Superior temporal gyrus (tissue), 1 donor: ENCODE measurements around the gene LRRC26.
A peak's percentile ranks its signal among the peaks of the same experiment; 100 is the strongest.

Source experiments
- DNase-seq: peaks from one replicate; pipeline ENCODE4 v3.0.0-alpha.2; 2016; ENCODE audit errors: extremely low spot score

The LRRC26 gene

DNA sequence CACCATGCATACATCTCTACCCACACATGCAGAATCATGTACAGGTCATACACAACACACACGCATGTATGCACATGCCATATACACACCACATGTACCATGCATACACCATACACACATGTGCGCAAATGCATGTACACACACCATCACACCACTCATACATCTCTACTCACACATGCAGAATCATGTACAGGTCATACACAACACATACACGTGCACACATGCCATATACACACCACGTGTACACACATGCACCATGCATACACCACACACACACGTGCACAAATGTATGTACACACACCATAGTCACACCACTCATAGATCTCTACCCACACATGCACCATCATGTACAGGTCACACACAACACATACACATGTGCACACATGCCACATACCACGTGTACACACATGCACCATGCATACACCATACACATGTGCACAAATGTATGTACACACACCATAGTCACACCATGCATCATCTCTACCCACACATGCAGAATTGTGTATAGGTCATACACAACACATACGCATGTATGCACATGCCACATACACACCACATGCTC is 16.9 kb downstream of the LRRC26 start:
- DNase-seq = no peak

DNA sequence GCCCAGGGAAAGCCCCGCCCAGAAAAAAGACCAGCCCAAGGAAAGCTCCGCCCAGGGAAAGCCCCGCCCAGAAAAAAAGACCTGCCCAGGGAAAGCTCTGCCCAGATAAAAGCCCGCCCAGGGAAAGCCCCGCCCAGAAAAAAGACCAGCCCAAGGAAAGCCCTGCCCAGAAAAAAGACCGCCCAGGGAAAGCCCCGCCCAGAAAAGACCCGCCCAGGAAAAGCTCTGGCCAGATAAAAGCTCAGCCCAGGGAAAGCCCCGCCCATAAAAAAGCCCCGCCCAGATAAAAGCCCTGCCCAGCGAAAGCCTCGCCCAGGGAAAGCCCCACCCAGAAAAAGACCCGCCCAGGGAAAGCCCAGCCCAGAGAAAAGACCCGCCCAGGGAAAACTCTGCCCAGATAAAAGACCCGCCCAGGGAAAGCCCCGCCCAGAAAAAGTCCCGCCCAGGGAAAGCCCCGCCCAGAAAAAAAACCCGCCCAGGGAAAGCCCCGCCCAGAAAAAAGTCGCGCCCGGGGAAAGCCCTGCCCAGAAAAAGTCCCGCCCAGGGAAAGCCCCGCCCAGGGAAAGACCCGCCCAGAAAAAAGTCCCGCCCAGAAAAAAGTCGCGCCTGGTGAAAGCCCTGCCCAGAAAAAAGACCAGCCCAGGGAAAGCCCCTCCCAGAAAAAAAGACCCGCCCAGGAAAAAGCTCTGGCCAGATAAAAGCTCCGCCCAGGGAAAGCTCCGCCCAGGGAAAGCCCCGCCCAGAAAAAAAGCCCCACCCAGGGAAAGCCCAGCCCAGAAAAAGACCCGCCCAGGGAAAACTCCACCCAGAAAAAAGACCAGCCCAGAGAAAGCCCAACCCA is 19.0 kb downstream of the LRRC26 start:
- no peak for DNase-seq

DNA sequence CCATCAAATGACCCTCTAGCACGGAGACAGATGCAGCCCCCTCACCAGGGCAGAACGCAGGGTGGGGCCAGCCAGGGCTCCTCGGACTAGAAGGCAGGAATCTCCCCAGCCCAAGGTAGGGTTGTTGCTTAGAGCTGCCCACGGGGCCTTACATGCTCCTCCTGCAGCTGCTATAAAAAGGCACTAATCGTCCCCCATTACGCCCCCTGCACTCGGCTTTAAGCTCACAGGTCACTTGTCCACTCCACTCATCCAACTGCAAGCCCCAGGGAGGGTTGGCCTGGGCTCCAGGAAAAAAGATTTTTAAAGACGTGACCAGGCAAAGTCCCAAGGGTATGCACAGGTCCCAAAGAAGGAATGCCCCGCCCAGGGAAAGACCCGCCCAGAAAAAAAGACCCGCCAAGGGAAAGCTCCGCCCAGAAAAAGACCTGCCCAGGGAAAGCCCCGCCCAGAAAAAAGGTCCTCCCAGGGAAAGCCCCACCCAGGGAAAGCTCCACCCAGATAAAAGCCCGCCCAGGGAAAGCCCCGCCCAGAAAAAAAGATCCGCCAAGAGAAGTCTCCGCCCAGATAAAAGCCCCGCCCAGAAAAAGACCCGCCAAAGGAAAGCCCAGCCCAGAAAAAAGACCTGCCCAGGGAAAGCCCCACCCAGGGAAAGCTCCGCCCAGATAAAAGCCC is 19.8 kb downstream of the LRRC26 start:
- no peak for DNase-seq

DNA sequence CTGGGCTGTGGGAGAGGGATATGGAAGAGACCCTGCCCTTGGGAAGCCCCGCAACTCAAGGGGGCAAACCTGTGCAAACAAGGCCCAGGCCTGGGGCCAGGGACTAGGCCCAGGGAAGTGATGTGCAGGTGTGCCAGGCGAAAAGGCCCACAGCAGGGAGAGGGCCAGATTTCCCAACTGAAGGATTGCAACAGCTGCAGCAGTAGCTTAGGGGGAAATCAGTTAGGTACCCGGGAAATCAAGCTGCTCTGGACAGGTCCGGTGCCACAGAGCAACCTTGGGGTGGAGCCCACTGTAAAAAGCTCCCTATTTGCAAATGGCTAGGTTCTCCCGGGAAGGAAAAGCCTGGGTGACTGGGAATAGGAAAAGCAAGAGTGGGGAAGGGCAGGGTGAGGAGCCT is 20.5 kb downstream of the LRRC26 start:
- no peak for DNase-seq

DNA sequence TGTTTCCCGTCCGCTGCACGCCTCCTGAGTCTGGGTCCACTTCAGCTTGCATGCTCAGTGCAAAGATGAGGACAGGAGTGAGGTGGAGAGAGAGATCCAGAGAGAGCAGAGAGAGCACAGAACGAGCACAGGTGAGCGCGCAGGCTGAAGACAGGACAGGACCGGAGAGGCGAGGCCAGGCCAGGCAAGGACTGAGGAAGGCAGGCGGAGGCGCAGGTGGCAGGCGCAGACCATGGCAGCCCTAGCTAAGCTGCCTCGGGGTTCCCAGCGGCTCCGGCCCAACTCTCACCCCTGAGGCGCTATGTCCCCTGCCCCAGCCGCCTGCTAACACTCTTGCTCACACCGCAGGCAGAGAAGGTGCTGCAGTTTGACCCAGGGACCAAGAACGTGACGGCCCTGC is 21.2 kb downstream of the LRRC26 start:
- no peak for DNase-seq

DNA sequence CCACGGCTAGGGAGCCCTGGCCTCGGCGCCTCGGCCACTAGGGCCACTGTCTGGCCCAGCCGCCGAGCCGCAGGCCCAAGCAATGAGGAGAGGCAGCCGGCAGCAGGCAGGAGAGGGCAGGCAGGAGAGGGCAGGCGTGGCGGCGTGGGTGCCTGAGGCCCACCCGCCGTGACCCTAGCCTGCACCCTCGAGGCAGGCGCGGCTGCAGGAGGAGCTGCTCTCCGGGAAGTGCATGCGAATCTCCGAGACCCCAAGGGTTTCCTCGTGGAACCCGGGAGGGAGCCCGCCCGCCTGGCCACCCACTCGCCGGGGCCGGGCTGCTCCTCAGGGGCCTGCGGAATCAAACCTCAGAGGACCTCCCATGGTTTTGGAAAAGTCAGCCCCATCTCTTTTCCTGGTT is 21.6 kb downstream of the LRRC26 start:
- DNase-seq = no peak

DNA sequence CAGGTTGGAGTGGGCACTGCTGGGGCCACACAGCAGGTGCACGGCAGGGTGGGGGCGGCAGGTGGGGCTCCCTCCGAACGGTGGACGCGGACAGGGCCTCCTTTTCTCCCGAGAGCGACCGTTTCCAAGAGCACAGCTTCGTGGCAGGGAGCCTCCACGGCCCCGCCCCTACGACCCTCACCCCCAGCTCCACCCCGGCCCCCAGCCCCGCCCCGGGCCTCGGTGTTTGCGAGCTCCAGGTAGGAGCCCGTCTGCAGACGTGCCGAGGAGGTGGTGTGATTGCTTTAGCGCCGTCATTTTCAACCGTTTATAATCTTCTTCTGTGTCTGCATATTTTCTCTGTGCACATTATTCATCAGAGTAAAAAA is 22.1 kb downstream of the LRRC26 start:
- no peak for DNase-seq

DNA sequence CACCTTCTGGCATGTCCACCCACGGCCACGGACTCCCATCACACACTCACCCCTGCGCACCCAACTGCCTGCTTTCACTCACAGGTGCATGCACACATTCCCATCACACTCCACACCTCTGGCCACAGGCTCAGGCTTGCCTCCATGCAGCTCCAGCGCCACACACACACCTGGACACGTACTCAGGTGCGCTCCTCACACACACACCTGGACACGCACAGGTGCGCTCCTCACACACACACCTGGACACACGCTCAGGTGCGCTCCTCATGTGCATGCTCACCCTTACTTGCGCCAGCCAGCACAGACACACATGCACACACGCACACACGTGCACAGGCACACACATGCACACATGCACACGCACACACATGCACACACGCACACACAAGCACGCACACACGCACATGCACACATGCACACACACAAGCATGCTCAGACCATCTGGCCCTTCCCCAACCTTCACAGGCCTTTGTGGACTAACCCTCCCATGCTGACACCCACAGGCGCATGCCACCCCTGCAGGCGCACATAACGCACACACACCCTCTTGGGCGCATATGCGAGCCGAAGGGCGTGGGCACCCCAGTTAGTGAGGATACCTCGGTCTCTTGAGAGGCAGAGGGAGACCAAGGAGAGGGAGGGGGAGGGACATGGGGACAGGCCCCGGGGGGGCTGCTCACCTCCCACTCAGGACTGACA is 22.6 kb downstream of the LRRC26 start:
- DNase-seq = no peak

DNA sequence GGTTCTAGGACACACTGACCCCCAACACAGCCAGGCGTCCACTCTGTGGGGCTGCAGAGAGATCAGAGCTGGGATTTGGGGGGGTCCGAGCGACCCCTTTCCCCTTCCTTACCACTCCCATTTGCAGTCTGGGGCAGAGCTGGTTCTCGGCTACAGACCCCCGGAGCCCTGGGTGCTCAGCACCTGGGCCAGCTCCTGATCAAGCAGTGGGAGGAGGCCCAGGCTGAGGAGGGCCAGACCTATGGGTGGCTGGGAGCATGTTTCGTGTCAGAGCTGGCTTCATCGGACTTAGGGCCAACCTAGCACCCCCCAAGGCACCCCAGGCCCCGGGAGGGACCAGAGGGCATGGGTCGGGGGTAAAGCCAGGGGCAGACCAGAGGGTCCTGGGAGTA is 23.3 kb downstream of the LRRC26 start:
- DNase-seq = no peak

DNA sequence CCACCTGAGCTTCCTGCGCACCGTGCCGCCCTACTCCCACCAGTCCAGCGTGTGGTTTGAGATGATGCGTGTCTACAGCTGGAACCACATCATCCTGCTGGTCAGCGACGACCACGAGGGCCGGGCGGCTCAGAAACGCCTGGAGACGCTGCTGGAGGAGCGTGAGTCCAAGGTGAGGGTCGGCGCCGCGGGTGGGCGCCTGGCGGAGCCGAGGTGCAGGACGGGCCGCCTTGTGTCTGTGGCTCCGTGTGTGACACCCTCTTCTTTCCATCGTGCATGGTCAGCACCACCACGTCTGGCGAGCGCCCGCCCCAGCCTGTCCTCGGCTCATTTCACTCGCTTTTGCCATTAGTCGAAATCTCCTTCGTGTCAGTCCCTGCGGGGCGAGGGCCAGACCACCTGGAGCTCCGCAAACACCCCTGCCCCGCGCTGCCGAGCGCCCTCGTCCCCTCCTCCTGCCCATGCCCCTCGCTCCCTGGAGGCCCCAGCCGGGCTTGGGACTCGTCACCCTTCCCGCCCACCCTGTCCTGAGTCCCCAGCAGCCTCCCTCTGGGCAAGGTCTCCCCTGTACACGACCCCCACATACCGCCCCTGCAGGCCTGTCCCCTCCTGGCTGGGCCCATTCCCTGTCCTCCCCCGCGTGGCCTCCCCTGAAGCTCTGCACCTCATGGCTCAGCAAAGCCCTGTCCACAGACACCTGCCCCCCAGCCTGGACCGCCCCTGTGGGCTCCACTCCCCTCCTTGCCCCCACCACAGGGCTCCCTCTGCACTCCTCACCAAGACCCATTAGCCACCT is 23.9 kb downstream of the LRRC26 start:
- DNase-seq = no peak

DNA sequence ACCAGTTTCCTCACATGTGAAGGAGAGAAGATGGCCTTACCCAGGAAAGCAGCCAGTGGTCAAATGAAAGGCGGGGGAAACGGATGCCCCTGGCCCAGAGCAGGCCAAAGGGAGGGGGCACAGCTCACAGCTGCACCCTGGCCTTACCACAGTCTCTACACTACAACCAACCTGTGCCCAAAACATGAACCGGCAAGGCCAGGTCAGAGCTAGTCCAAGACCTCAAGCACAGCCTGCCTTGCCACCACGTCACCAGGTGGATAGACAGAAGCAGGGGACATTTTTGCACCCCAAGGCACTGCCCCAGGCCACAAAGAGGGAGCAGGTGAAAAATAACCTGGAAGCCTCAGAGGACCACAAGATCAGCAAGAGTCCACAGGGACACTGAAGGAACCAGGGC is 26.4 kb downstream of the LRRC26 start:
- no peak for DNase-seq

DNA sequence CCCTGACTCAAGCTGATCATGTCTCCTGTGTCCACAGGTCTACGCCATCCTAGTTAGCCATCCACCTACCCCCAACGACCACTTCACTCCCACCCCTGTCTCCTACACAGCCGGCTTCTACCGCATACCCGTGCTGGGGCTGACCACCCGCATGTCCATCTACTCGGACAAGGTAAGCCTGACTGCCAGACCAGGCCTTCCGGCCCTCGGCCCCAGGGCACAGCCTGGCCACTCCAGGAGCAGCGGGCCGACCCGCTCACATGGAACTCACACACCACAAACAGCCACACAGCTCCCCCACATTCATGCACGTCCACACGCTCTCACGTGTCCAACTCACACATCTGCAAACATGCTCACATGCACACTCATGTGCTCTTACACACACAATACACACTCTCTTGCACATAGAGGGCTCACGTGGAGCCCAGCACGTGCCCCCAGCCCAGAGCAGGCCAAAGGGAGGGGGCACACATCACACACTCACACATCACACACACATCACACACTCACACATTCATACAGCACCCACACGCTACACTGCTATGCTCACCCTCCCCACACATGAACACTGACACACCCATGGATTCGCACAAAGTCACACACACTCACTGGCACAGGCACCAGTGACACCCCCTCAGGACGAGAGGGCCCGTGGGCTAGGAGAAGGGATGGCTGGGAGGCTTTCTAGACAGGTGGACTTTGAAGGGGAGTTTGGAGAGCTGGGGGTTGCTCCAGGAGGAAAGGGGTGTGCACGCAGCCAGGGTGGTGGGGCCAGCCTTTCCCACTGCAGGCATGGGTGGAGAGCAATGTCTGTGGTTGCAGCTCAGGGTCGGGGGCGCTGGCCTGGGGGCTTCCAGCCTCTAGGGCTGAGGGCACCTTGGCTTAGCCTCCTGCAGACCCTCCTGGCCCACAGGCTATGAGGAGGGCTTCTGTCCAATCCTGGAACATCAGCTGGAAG is 27.6 kb downstream of the LRRC26 start:
- DNase-seq = no peak

DNA sequence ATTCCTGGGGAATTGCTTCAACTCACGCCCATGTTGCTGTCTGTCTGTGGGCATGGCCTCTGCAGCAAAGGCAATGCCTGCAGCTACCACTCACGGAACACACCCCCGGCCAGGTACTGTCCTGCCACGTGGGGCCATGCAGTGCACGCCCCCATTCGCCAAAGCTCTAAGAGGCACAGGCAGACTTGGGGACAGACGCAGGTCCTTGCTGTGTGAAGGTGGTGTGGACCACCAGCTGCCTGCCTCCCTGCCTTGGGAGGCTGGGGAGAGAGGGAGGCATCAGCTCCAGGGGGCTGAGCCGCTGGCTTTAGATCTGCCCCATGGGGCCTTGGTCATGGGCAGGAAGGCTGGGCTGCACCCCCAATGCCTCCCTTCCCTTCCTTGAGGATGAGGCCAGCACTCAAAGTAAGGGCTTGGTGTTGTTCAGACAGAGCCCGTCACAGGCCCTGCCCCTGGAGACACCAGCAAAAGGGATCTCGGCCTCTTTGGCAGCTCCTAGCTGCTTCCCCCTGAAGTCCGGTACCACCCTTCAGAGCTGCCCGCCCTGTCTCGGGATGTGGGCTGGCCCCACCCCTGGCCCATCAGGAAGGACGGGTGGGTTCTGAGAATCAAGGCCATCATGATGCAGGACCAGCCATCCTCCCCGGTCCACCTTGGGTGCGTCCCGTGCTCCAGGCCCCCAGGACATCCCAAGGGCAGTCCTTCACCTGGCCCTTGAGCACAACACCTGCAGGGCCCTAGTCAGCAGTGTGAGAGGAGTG is 28.6 kb downstream of the LRRC26 start:
- DNase-seq = no peak

DNA sequence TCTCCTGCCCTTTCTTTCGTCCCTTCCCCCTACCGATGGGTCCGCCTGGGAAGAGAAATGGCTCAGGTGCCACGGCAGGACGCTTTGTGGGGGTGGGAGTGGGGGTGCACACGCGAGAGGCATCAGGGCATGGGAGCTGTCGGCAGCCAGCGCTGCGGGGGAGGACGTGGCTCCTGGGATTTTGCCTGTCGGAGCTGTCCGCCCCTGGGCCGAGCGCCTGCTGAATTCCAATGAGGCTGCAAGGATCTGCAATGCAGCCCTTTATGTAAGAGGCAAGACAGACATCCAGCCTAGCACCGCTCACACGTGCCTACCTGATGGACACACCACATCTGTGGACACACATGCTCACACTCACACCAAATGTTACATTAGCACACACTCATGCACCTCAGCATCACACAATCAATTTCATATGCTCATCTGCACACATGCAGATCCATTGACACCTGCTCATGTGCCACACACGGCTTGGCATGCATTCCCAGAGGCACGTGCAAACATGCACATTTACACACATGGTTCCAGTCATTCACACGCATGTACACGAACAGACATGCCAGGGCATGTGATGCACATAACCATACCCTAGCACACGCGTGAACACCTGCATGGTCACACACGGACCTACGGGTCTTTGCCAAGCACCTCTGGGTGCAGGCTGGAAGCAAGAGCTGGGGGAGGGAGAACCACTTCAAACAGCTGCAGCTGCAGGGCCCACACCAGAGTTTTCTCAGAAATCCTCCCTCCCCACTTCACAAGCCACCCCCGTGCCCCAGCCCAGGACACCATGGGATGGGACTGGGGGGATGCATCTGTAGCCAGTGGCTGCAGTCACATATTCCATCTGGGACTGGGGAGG is 29.5 kb downstream of the LRRC26 start:
- peak; percentile 63 for DNase-seq

DNA sequence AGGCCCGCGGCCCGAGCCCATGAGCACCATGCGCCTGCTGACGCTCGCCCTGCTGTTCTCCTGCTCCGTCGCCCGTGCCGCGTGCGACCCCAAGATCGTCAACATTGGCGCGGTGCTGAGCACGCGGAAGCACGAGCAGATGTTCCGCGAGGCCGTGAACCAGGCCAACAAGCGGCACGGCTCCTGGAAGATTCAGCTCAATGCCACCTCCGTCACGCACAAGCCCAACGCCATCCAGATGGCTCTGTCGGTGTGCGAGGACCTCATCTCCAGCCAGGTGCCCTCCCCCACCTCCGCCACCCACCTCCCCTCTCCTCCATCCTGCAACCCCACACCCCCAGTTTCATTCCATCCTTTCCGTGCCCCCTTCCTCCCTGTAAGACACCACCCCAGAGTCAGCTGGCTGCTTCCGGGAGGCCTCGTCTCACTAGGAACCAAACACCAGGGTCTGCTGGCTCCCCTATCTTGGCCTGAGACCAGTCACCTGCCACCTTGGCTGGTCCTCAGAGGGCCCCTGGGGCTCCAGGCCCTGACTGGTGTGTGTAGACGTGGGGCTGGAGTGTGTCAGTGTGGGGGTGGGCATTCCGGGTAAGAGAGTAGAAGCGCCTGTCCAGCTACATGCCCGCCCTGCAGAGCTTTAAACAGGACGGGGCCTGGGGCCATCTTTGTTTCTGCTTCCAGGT is 30.2 kb downstream of the LRRC26 start:
- no peak for DNase-seq

DNA sequence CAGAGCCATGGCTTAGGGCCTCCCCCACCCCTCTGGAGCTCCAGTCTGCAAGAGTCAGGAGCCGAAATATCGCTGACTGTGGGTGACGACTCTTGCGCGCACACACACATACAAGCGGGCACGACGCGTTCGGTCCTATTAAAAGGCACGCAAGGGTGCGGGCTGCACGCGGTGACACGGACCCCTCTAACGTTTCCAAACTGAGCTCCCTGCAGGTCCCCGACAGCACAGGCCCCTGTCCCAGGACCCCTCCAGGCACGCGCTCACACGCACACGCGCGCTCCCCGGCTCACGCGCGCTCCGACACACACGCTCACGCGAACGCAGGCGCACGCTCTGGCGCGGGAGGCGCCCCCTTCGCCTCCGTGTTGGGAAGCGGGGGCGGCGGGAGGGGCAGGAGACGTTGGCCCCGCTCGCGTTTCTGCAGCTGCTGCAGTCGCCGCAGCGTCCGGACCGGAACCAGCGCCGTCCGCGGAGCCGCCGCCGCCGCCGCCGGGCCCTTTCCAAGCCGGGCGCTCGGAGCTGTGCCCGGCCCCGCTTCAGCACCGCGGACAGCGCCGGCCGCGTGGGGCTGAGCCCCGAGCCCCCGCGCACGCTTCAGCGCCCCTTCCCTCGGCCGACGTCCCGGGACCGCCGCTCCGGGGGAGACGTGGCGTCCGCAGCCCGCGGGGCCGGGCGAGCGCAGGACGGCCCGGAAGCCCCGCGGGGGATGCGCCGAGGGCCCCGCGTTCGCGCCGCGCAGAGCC is 31.0 kb downstream of the LRRC26 start, which contains the start of gene GRIN1:
GRIN1 (plus strand) TSS at position 433 of the 746 bp plus-strand sequence. CDS start 333 bp downstream, outside the sequence.
- peak; percentile 35 for DNase-seq

DNA sequence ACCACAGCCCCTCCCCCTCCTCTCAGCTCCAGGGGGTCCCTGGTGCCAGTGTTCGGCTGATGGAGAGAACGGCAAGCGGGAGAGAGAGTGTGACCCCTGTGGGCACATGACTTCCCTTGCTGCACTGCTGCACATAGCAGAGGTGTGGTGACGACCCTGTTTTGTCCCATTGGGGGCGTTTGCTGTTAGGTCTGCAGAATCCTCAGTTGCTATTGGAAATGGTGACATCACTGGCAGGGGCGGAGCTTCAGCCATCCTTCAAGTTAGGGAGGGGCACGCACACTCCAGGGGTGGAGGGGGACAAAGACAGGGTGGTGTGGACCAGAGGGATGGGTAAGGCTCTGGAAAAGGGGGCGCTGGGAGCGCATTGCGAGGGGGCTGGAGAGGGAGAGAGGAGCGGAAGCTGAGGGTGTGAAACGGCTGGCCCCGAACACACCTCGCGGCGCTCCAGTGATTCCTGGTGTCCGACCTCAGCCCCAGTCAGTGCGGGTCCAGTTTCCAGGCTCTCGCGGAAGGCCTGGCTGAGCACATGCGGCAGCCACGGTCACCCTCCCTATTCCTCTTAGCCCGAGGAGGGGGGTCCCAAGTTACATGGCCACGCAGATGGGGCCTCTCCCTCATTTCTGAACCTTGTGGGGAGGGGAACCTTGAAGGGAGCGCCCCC is 31.7 kb downstream of the LRRC26 start:
- peak; percentile 67 for DNase-seq
